AG08395 (cell line): ENCODE data around the gene KLF1.
A peak's percentile ranks its signal among the peaks of the same experiment; 100 is the strongest.
"Not testable (repeated sequence)": the region's sequence is repeated elsewhere in the genome, so short reads cannot be mapped to it uniquely, and the experiment has no call there.

Experiments used
- DNase-seq: peaks from one replicate; pipeline ENCODE4 v3.0.0; 2012; ENCODE audit warnings: mixed read lengths, low spot score

The KLF1 gene

GRCh38 chr19:12867120-12868099 is 19.6 kb downstream of the KLF1 start:
- DNase-seq, result peak; percentile 83

GRCh38 chr19:12866416-12867119 is 20.4 kb downstream of the KLF1 start:
- no peak for DNase-seq

GRCh38 chr19:12865746-12866415 is 21.1 kb downstream of the KLF1 start:
- no peak for DNase-seq

GRCh38 chr19:12864721-12865715 is 22.0 kb downstream of the KLF1 start:
- DNase-seq, result no peak

GRCh38 chr19:12864143-12864542 is 22.9 kb downstream of the KLF1 start:
- DNase-seq, result no peak

GRCh38 chr19:12859546-12859945 is 27.5 kb downstream of the KLF1 start:
- no peak for DNase-seq

- DNase-seq, result no peak
These were observed 28.7 kb downstream of the KLF1 start for GRCh38 chr19:12858041-12858928.

GRCh38 chr19:12856653-12857052 is 30.3 kb downstream of the KLF1 start:
- no peak for DNase-seq

GRCh38 chr19:12847159-12848139 is 39.6 kb downstream of the KLF1 start:
- DNase-seq, result peak; percentile 92

GRCh38 chr19:12846613-12847012 is 40.4 kb downstream of the KLF1 start:
- DNase-seq, result not testable (repeated sequence)

- no peak for DNase-seq
These were observed 42.8 kb downstream of the KLF1 start for GRCh38 chr19:12843999-12844732.

GRCh38 chr19:12843328-12843727 is 43.7 kb downstream of the KLF1 start:
- no peak for DNase-seq

- DNase-seq, result no peak
These were observed 44.5 kb downstream of the KLF1 start for GRCh38 chr19:12842511-12842910.

GRCh38 chr19:12841094-12841493 is 45.9 kb downstream of the KLF1 start:
- no peak for DNase-seq

GRCh38 chr19:12840091-12841079 is 46.6 kb downstream of the KLF1 start:
- peak; percentile 65 for DNase-seq

GRCh38 chr19:12838886-12839756 is 47.9 kb downstream of the KLF1 start:
- DNase-seq, result no peak
